ENCODE data around the gene SLC26A1. TPM values are rescaled to one million over a fixed set of nuclear protein-coding genes. Genes with fewer than 3 reads are reported as not detected.
"Not testable (repeated sequence)": the region's sequence is repeated elsewhere in the genome, so short reads cannot be mapped to it uniquely, and the experiment has no call there.

Gene SLC26A1
- total RNA-seq, 2 donors from 2014 or later, result 0.27 TPM; not detected in 1

GRCh38 chr4:1002631-1003251 is 9.5 kb upstream of the SLC26A1 start:
- ATAC-seq (no peak), DNase-seq (no peak)
- intact Hi-C loops (cut with DNase I), result no loop called here

- DNase-seq (no peak), ATAC-seq (peak in 1 of 2 donors; percentile 3)
- intact Hi-C loops (cut with DNase I), result no loop called here
Measured at GRCh38 chr4:1002131-1002630, 9.0 kb upstream of the SLC26A1 start.

GRCh38 chr4:1001561-1002130 is 8.4 kb upstream of the SLC26A1 start:
- no peak for ATAC-seq
- DNase-seq, result no peak
- intact Hi-C loops (cut with DNase I), result no loop called here

GRCh38 chr4:1000686-1001260 is 7.6 kb upstream of the SLC26A1 start:
- ATAC-seq, result no peak
- DNase-seq, result no peak
- intact Hi-C loops (cut with DNase I), result no loop called here

- DNase-seq (no peak), ATAC-seq (no peak)
- intact Hi-C loops (cut with DNase I), result no loop called here
Measured at GRCh38 chr4:999882-1000425, 6.8 kb upstream of the SLC26A1 start.

GRCh38 chr4:999240-999863 is 6.1 kb upstream of the SLC26A1 start:
- intact Hi-C loops (cut with DNase I); DNase-seq; ATAC-seq: not testable (repeated sequence)

- DNase-seq (no peak), ATAC-seq (no peak)
- intact Hi-C loops (cut with DNase I), result no loop called here
Measured at GRCh38 chr4:998096-998691, 5.0 kb upstream of the SLC26A1 start.

- intact Hi-C loops (cut with DNase I), result no loop called here
- ATAC-seq (peak; percentile 41), DNase-seq (no peak)
Measured at GRCh38 chr4:997375-998071, 4.3 kb upstream of the SLC26A1 start.

- intact Hi-C loops (cut with DNase I), result no loop called here
- DNase-seq (no peak), ATAC-seq (no peak)
Measured at GRCh38 chr4:996997-997374, 3.8 kb upstream of the SLC26A1 start.

GRCh38 chr4:996030-996996 is 3.1 kb upstream of the SLC26A1 start:
- DNase-seq, result no peak

GRCh38 chr4:995311-996026 is 2.3 kb upstream of the SLC26A1 start:
- DNase-seq, result no peak
- intact Hi-C loops (cut with DNase I), result no loop called here
- no peak for ATAC-seq

More at GRCh38 chr4:996030-996996, 3.1 kb upstream of the SLC26A1 start:
- no peak for ATAC-seq
- intact Hi-C loops (cut with DNase I), result no loop called here

GRCh38 chr4:992297-993110 is 700 bp downstream of the SLC26A1 start:
- intact Hi-C loops (cut with DNase I), result no loop called here
- DNase-seq, result peak; percentile 48

GRCh38 chr4:991451-992296 is 1.5 kb downstream of the SLC26A1 start:
- intact Hi-C loops (cut with DNase I), result no loop called here
- ATAC-seq, result no peak
- no peak for DNase-seq

More at GRCh38 chr4:992297-993110, 700 bp downstream of the SLC26A1 start:
- ATAC-seq, result no peak

- no peak for DNase-seq
- no peak for ATAC-seq
- intact Hi-C loops (cut with DNase I), result no loop called here
Measured at GRCh38 chr4:990746-991367, 2.3 kb downstream of the SLC26A1 start.

Data from left cardiac atrium (tissue), 4 donors.